ENCODE data around the gene DTNB.

DNA sequence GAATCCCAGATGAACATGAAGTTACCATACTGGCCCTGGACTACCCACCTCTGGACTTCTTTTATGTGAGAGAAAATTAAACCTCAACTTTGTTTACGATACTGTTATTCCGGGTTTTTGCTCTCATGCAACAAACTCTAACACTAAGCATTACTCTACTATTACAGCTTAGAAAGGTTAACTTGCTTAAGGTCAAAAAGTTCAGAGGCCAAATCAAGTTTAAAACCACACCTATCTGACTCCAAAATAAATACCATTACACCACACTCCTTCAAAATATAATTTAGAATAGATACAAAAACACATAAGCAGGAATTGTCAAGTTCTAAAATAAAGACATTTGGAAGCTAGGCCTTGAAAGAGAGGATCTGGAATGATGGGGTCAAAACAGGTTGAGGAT lies 75.0 kb downstream of the DTNB start:
- TF ChIP-seq ZNF132 (tag by site-specific recombination; IDR thresholded peaks at IDR 0.05; ENCODE audit: borderline replicate concordance) (no peak), PRDM1 (tag by site-specific recombination; IDR thresholded peaks at IDR 0.05) (no peak), ZBTB7A (tag by site-specific recombination; IDR thresholded peaks at IDR 0.05; ENCODE audit: low read depth) (no peak), ZNF175 (tag by site-specific recombination; IDR thresholded peaks at IDR 0.05) (no peak), ZNF184 (tag by site-specific recombination; IDR thresholded peaks at IDR 0.05) (no peak), YY1 (tag by site-specific recombination; IDR thresholded peaks at IDR 0.05) (no peak), ZNF239 (tag by site-specific recombination; IDR thresholded peaks at IDR 0.05) (no peak)
- TF ChIP-seq, protein P1, sequence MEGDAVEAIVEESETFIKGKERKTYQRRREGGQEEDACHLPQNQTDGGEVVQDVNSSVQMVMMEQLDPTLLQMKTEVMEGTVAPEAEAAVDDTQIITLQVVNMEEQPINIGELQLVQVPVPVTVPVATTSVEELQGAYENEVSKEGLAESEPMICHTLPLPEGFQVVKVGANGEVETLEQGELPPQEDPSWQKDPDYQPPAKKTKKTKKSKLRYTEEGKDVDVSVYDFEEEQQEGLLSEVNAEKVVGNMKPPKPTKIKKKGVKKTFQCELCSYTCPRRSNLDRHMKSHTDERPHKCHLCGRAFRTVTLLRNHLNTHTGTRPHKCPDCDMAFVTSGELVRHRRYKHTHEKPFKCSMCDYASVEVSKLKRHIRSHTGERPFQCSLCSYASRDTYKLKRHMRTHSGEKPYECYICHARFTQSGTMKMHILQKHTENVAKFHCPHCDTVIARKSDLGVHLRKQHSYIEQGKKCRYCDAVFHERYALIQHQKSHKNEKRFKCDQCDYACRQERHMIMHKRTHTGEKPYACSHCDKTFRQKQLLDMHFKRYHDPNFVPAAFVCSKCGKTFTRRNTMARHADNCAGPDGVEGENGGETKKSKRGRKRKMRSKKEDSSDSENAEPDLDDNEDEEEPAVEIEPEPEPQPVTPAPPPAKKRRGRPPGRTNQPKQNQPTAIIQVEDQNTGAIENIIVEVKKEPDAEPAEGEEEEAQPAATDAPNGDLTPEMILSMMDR (tag by site-specific recombination; IDR thresholded peaks at IDR 0.05): no peak
- TF ChIP-seq, protein P2, sequence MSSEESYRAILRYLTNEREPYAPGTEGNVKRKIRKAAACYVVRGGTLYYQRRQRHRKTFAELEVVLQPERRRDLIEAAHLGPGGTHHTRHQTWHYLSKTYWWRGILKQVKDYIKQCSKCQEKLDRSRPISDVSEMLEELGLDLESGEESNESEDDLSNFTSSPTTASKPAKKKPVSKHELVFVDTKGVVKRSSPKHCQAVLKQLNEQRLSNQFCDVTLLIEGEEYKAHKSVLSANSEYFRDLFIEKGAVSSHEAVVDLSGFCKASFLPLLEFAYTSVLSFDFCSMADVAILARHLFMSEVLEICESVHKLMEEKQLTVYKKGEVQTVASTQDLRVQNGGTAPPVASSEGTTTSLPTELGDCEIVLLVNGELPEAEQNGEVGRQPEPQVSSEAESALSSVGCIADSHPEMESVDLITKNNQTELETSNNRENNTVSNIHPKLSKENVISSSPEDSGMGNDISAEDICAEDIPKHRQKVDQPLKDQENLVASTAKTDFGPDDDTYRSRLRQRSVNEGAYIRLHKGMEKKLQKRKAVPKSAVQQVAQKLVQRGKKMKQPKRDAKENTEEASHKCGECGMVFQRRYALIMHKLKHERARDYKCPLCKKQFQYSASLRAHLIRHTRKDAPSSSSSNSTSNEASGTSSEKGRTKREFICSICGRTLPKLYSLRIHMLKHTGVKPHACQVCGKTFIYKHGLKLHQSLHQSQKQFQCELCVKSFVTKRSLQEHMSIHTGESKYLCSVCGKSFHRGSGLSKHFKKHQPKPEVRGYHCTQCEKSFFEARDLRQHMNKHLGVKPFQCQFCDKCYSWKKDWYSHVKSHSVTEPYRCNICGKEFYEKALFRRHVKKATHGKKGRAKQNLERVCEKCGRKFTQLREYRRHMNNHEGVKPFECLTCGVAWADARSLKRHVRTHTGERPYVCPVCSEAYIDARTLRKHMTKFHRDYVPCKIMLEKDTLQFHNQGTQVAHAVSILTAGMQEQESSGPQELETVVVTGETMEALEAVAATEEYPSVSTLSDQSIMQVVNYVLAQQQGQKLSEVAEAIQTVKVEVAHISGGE (tag by site-specific recombination; conservative IDR thresholded peaks at IDR 0.05; ENCODE audit: low read depth): no peak
- TF ChIP-seq, protein P3, sequence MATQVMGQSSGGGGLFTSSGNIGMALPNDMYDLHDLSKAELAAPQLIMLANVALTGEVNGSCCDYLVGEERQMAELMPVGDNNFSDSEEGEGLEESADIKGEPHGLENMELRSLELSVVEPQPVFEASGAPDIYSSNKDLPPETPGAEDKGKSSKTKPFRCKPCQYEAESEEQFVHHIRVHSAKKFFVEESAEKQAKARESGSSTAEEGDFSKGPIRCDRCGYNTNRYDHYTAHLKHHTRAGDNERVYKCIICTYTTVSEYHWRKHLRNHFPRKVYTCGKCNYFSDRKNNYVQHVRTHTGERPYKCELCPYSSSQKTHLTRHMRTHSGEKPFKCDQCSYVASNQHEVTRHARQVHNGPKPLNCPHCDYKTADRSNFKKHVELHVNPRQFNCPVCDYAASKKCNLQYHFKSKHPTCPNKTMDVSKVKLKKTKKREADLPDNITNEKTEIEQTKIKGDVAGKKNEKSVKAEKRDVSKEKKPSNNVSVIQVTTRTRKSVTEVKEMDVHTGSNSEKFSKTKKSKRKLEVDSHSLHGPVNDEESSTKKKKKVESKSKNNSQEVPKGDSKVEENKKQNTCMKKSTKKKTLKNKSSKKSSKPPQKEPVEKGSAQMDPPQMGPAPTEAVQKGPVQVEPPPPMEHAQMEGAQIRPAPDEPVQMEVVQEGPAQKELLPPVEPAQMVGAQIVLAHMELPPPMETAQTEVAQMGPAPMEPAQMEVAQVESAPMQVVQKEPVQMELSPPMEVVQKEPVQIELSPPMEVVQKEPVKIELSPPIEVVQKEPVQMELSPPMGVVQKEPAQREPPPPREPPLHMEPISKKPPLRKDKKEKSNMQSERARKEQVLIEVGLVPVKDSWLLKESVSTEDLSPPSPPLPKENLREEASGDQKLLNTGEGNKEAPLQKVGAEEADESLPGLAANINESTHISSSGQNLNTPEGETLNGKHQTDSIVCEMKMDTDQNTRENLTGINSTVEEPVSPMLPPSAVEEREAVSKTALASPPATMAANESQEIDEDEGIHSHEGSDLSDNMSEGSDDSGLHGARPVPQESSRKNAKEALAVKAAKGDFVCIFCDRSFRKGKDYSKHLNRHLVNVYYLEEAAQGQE (tag by site-specific recombination; IDR thresholded peaks at IDR 0.05): no peak
- TF ChIP-seq, protein P4, sequence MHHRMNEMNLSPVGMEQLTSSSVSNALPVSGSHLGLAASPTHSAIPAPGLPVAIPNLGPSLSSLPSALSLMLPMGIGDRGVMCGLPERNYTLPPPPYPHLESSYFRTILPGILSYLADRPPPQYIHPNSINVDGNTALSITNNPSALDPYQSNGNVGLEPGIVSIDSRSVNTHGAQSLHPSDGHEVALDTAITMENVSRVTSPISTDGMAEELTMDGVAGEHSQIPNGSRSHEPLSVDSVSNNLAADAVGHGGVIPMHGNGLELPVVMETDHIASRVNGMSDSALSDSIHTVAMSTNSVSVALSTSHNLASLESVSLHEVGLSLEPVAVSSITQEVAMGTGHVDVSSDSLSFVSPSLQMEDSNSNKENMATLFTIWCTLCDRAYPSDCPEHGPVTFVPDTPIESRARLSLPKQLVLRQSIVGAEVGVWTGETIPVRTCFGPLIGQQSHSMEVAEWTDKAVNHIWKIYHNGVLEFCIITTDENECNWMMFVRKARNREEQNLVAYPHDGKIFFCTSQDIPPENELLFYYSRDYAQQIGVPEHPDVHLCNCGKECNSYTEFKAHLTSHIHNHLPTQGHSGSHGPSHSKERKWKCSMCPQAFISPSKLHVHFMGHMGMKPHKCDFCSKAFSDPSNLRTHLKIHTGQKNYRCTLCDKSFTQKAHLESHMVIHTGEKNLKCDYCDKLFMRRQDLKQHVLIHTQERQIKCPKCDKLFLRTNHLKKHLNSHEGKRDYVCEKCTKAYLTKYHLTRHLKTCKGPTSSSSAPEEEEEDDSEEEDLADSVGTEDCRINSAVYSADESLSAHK (tag by site-specific recombination; IDR thresholded peaks at IDR 0.05): no peak
- TF ChIP-seq, protein P5, sequence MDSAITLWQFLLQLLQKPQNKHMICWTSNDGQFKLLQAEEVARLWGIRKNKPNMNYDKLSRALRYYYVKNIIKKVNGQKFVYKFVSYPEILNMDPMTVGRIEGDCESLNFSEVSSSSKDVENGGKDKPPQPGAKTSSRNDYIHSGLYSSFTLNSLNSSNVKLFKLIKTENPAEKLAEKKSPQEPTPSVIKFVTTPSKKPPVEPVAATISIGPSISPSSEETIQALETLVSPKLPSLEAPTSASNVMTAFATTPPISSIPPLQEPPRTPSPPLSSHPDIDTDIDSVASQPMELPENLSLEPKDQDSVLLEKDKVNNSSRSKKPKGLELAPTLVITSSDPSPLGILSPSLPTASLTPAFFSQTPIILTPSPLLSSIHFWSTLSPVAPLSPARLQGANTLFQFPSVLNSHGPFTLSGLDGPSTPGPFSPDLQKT (IDR thresholded peaks at IDR 0.05; ENCODE audit: borderline replicate concordance, low read depth, low read length): no peak
